Left hindlimb (tissue), 1 donor: ENCODE data around the gene DENND4C.
"Not testable (repeated sequence)": the region's sequence is repeated elsewhere in the genome, so short reads cannot be mapped to it uniquely, and the experiment has no call there.

Experiments
- DNase-seq: peaks from one replicate; pipeline ENCODE4 v3.0.0-alpha.2; 2018

Gene DENND4C

GRCh38 chr9:19378164-19378563 lies 147.7 kb downstream of the DENND4C start:
- no peak for DNase-seq

- no peak for DNase-seq
These were observed 148.2 kb downstream of the DENND4C start for GRCh38 chr9:19378647-19379046.

GRCh38 chr9:19379283-19379682 lies 148.8 kb downstream of the DENND4C start:
- DNase-seq: no peak

- no peak for DNase-seq
These were observed 149.2 kb downstream of the DENND4C start for GRCh38 chr9:19379697-19380046.

- no peak for DNase-seq
These were observed 150.3 kb downstream of the DENND4C start for GRCh38 chr9:19380826-19381075.

GRCh38 chr9:19381656-19382055 lies 151.2 kb downstream of the DENND4C start:
- DNase-seq: no peak

GRCh38 chr9:19385212-19385611 lies 154.7 kb downstream of the DENND4C start:
- not testable (repeated sequence) for DNase-seq

GRCh38 chr9:19385786-19386501 lies 155.5 kb downstream of the DENND4C start:
- no peak for DNase-seq

- DNase-seq: no peak
These were observed 156.1 kb downstream of the DENND4C start for GRCh38 chr9:19386502-19387044.

- DNase-seq: no peak
These were observed 156.8 kb downstream of the DENND4C start for GRCh38 chr9:19387317-19387716.

GRCh38 chr9:19389539-19389938 lies 159.0 kb downstream of the DENND4C start:
- DNase-seq: not testable (repeated sequence)

- no peak for DNase-seq
These were observed 167.4 kb downstream of the DENND4C start for GRCh38 chr9:19397845-19398244.

GRCh38 chr9:19403231-19403630 lies 172.7 kb downstream of the DENND4C start:
- not testable (repeated sequence) for DNase-seq

GRCh38 chr9:19404283-19405075 lies 174.0 kb downstream of the DENND4C start:
- DNase-seq: no peak

GRCh38 chr9:19405771-19406170 lies 175.3 kb downstream of the DENND4C start:
- no peak for DNase-seq

GRCh38 chr9:19408316-19408692 lies 177.8 kb downstream of the DENND4C start:
- no peak for DNase-seq

- peak; percentile 94 for DNase-seq
These were observed 178.4 kb downstream of the DENND4C start, which contains the start of gene ACER2 for GRCh38 chr9:19408693-19409400. Gene ACER2, plus strand, starts transcription at chr9:19409009. Its CDS starts 76 bp downstream, at chr9:19409085.

- DNase-seq: no peak
These were observed 179.1 kb downstream of the DENND4C start for GRCh38 chr9:19409401-19410194.

- DNase-seq: no peak
These were observed 179.7 kb downstream of the DENND4C start for GRCh38 chr9:19410195-19410503.

GRCh38 chr9:19410594-19410993 lies 180.1 kb downstream of the DENND4C start:
- DNase-seq: no peak

GRCh38 chr9:19411316-19411715 lies 180.8 kb downstream of the DENND4C start:
- DNase-seq: no peak

- DNase-seq: not testable (repeated sequence)
These were observed 183.0 kb downstream of the DENND4C start for GRCh38 chr9:19413456-19413855.

- DNase-seq: no peak
These were observed 185.7 kb downstream of the DENND4C start for GRCh38 chr9:19416143-19416542.
